A673 (cell line): Measurements from ENCODE around the gene FOXK1. TPM values are rescaled to one million over a fixed set of nuclear protein-coding genes. Genes with fewer than 3 reads are reported as not detected.

Experiments
- BruUV-seq: library from RNA; stranded (reverse); fragments of 400-500 nt; replicated peaks from 2 replicates; lab custom pipeline; 2021; lab: Mats Ljungman, UMichigan
- CTCF ChIA-PET: fragments of 300-600 bp; sonication (Branson Sonifier 250); formaldehyde crosslinking; loops from one replicate; lab custom pipeline; 2022; ENCODE audit warnings: antibody characterized with exemption; lab: Charles Lee
- POLR2A ChIA-PET: fragments of 300-600 bp; sonication (Branson Sonifier 250); formaldehyde crosslinking; loops from one replicate; lab custom pipeline; 2022; ENCODE audit warnings: antibody characterized with exemption; ENCODE audit not compliant: low non-redundant PET; lab: Charles Lee
- DNase-seq: peaks from one replicate; pipeline ENCODE4 v3.0.0-alpha.2; 2015; ENCODE audit warnings: low spot score
- H3K27ac ChIP-seq: fragments of 200-600 bp; sonication (generic); 2 replicates; pipeline ENCODE4 v1.5.1; 2016; ENCODE audit warnings: mixed run types, low read depth, mild to moderate bottlenecking, mixed read lengths, antibody characterized with exemption, low read length; ENCODE audit not compliant: poor library complexity, severe bottlenecking
- H3K27me3 ChIP-seq: fragments of 200-600 bp; sonication (generic); replicated peaks from 2 replicates; pipeline ENCODE4 v1.6.1; 2017; ENCODE audit warnings: mixed run types, low read depth, mild to moderate bottlenecking, mixed read lengths, antibody characterized with exemption, low read length; ENCODE audit not compliant: insufficient read depth, poor library complexity
- H3K36me3 ChIP-seq: fragments of 200-600 bp; sonication (generic); 2 replicates; pipeline ENCODE4 v1.6.1; 2016; ENCODE audit warnings: mixed run types, mild to moderate bottlenecking, mixed read lengths, antibody characterized with exemption, low read length; ENCODE audit not compliant: insufficient read depth, poor library complexity, severe bottlenecking
- H3K4me1 ChIP-seq: fragments of 200-600 bp; sonication (generic); 2 replicates; pipeline ENCODE4 v1.6.1; 2017; ENCODE audit warnings: mixed run types, mild to moderate bottlenecking, mixed read lengths, antibody characterized with exemption, low read length; ENCODE audit not compliant: insufficient read depth, poor library complexity, severe bottlenecking
- H3K4me3 ChIP-seq: fragments of 200-600 bp; sonication (generic); 2 replicates; pipeline ENCODE4 v1.5.1; 2016; ENCODE audit warnings: low read depth, mixed run types, mild to moderate bottlenecking, mixed read lengths, low read length; ENCODE audit not compliant: poor library complexity, severe bottlenecking
- H3K9me3 ChIP-seq: fragments of 200-600 bp; sonication (generic); 2 replicates; pipeline ENCODE4 v1.6.1; 2016; ENCODE audit warnings: mixed run types, low read depth, mild to moderate bottlenecking, mixed read lengths, antibody characterized with exemption, low read length; ENCODE audit not compliant: poor library complexity, severe bottlenecking
- CTCF ChIP-seq: fragments of 300-800, 200-600 bp; sonication (generic); conservative IDR thresholded peaks from 2 replicates; pipeline ENCODE4 v1.5.1; 2017; ENCODE audit warnings: low read depth, mild to moderate bottlenecking, antibody characterized with exemption, low read length, moderate library complexity, mixed read lengths
- EZH2 ChIP-seq: fragments of 200-600 bp; sonication (generic); IDR thresholded peaks from 2 replicates; pipeline ENCODE4 v1.6.1; 2017; ENCODE audit warnings: borderline replicate concordance, low read depth, mild to moderate bottlenecking, mixed read lengths, antibody characterized with exemption, low read length; ENCODE audit not compliant: poor library complexity, severe bottlenecking
- intact Hi-C: fragments of 100-400 bp; cut with micrococcal nuclease; formaldehyde crosslinking; loops from one replicate; pipeline ENCODE4 v1.10.0; 2022; ENCODE audit not compliant: unreplicated experiment
- total RNA-seq: library from RNA; stranded (reverse); gene quantifications from 2 replicates; pipeline ENCODE4 v1.2.3, GENCODE V29; 2021

FOXK1 gene
- total RNA-seq, 1 experiment from 2014 or later, result 43.8 TPM

- ChIA-PET CTCF (no interaction called here), POLR2A (no interaction called here)
- Histone ChIP-seq H3K27me3 (no peaks in the 10 kb centered on the region), H3K36me3 (no peaks in the 10 kb centered on the region), H3K4me3 (no peak overlapping the region), H3K4me1 (peaks cover 6% of the 10 kb centered on the region), H3K27ac (no peak overlapping the region), H3K9me3 (no peaks in the 10 kb centered on the region)
- BruUV-seq, result no TSS peak
- DNase-seq, result no peak
- TF ChIP-seq EZH2 (no peak), CTCF (no peak)
- intact Hi-C loops, result loop anchor here (10.0 kb wide), 1 partner anchor 1774 kb away; no protein-coding TSS in a partner anchor
These were observed 43.1 kb upstream of the FOXK1 start for GRCh38 chr7:4638781-4639575.

GRCh38 chr7:4641091-4641666 lies 40.9 kb upstream of the FOXK1 start:
- ChIA-PET CTCF (no interaction called here), POLR2A (interaction anchor here (0.6 kb wide), 1 partner anchor 42 kb away, joined by 3 read pairs; no protein-coding TSS in a partner anchor)
- BruUV-seq, result TSS peak; percentile 64
- intact Hi-C loops, result loop anchor here (2.0 kb wide), 1 partner anchor 40 kb away; no protein-coding TSS in a partner anchor
- TF ChIP-seq CTCF (0 out of 2 replicates have a peak, but pooled peaks have one; percentile 8), EZH2 (no peak)
- no peaks in the 10 kb centered on the region for H3K9me3 ChIP-seq
- peaks cover 6% of the 10 kb centered on the region for H3K4me1 ChIP-seq
- peak overlapping the region; percentile 87 for H3K27ac ChIP-seq
- no peak for DNase-seq
- H3K36me3 ChIP-seq, result no peaks in the 10 kb centered on the region
- no peaks in the 10 kb centered on the region for H3K27me3 ChIP-seq
- H3K4me3 ChIP-seq, result peak overlapping the region; percentile 50

- Histone ChIP-seq H3K36me3 (no peaks in the 10 kb centered on the region), H3K9me3 (no peaks in the 10 kb centered on the region), H3K27ac (peak overlapping the region; percentile 87), H3K4me3 (peak overlapping the region; percentile 50), H3K4me1 (peaks cover 6% of the 10 kb centered on the region), H3K27me3 (no peaks in the 10 kb centered on the region)
- CTCF ChIA-PET, result no interaction called here
- peak; percentile 41 for TF ChIP-seq CTCF
- no peak for TF ChIP-seq EZH2
- intact Hi-C loops, result loop anchor here (2.0 kb wide), 1 partner anchor 39 kb away; no protein-coding TSS in a partner anchor
- DNase-seq, result peak; percentile 96
- POLR2A ChIA-PET, result interaction anchor here (0.6 kb wide), 1 partner anchor 41 kb away, joined by 3 read pairs; no protein-coding TSS in a partner anchor
- no TSS peak for BruUV-seq
These were observed 40.2 kb upstream of the FOXK1 start for GRCh38 chr7:4641667-4642467.
